IPS-NIHi7 (cell line): ENCODE data around the gene CALHM1.

Experiments
- DNase-seq: peaks from one replicate; pipeline ENCODE4 v3.0.0; 2012; ENCODE audit warnings: mixed read lengths; ENCODE audit errors: extremely low spot score

The CALHM1 gene

DNA sequence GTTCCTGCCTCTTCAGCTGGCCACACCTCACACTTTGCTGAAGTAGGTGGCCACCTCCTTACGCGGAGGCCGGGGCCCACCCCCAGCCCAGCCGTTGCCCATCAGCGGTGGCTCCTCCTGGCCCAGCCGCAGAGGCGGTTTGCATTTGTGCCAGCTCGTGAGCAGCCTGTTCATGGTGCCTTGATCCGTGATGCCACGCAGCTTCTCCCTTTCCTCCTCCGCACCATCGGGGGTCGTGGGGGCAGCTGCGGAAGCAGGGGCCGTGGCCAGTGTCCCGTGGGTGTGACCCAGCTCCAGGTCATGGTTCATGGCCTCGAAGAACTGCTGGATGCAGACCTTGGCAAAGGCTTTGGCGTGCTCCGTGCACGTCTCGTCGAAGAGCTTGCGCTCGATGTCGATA lies 3.5 kb downstream of the CALHM1 start:
- no peak for DNase-seq

GRCh38 chr10:103454026-103454425 lies 4.7 kb downstream of the CALHM1 start:
- no peak for DNase-seq

DNA sequence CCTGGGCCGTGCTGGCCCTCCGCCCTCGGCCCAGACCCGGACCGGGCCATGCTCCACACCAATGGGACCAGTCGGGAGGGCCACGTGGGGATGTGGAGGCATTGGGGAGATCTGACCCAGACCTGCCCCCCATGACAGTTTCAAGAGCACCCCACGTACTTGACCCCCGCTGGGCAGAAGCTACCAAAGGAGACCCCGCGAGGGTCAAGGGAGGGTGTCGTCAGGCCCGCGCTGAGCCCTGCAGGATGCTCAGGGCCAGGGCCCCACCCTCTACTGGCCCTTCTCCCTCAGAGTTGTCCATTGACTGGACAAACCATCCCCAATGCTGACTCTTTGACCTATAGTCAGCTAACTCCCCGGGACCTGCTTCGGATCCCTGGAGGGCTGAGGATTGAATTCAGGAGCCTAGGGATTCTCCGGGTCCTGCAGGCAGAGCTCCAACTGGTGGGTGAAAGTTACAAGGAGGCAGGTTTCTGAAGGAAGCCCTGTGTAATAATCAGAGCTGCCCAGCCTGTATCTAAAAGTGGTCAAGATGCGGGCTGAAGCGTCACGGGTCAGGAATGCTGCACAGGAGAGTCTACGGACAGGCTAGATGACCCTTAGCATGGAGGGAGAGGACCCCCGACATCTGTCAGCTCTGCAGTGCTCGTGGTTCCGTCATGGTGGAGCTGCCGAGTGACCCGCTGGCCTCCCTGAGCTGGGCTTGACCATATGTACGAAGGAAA lies 6.0 kb downstream of the CALHM1 start:
- DNase-seq, result no peak

DNA sequence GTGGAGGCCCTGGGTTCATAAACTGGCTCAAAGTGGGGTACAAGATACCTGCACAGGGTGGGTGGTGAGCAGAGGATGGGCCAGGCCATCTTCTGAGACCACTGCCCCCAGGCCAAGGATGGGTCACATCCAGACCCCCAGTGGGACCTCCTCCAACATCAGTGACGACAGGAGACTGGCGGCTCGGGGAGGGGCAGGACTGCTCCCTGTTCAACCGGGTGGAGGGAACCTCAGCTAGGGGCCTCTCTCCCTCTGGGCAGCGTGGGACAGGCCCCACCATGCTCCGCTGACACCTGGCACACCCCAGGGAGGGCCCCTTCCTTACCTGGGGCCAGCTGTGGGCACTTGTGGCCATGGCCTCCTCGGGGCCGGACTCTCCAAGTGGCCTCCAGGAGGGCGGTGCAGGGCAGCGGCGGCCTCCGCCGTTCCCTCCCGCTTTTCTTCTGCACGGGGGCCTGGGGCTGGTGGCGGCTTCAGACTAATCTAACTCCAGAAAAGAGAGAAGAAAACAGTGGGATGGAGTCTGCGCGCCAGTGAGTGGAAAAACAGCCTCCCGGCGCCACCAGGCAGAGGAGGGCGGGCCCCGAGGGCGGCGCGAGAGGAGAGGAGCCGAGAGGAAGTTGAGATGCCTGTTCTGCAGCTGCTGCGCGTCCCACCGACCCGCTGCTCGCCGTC lies 6.7 kb downstream of the CALHM1 start, which contains the start of gene CALHM2:
TSS of gene CALHM2 (minus strand) at position 540 of the 675 bp plus-strand sequence. CDS start 2,429 bp downstream, outside the sequence.
- peak; percentile 91 for DNase-seq

GRCh38 chr10:103451091-103451813 lies 7.4 kb downstream of the CALHM1 start:
- peak; percentile 72 for DNase-seq

- DNase-seq, result no peak
These were observed 8.5 kb downstream of the CALHM1 start for GRCh38 chr10:103450201-103450695.

DNA sequence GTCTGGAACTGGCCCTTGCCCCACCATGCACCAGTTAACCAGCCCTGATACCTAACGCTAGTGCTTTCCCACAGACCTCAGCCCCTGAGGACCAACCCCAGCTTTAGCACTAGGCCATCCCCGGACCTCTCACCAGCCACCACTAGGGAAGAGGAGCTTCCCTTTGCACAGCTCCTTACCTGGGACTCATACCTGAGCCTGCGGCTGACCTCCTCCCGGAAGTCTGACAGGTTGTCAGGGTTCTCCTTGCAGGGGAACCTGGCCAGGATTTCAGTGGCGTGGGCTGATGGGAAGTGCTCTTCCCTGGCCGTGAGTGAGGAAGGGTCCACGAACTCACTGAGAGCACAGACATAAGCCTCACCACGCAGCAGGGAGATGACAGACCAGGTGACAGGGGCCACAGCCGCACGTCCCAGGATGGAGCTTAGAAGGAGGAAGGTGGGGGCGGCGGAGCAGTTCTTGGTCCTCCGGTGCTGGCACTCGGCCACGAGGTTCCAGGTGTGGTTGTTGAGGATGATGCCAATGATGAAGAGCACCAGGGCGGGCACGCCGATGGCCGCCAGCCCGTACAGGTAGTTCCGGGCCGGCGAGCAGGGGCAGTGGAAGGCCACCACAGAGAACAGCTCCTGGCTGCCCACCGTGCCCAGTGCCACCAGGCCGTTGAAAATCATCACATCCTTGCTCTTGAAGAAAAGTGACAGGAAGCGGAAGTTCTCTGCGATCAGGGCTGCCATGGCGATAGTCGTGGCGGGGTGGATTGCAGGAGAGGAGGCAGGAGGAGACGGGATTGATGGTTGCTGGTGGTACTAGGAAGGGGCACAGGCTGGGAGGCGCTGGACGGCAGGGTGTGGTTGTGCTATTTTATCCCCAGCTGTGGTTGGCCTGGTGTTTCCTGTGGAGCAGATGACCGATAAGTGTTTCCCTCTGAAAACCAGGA lies 9.2 kb downstream of the CALHM1 start:
- no peak for DNase-seq

GRCh38 chr10:103448746-103449145 lies 10.0 kb downstream of the CALHM1 start:
- DNase-seq, result no peak

GRCh38 chr10:103447187-103447586 lies 11.5 kb downstream of the CALHM1 start:
- DNase-seq, result no peak

DNA sequence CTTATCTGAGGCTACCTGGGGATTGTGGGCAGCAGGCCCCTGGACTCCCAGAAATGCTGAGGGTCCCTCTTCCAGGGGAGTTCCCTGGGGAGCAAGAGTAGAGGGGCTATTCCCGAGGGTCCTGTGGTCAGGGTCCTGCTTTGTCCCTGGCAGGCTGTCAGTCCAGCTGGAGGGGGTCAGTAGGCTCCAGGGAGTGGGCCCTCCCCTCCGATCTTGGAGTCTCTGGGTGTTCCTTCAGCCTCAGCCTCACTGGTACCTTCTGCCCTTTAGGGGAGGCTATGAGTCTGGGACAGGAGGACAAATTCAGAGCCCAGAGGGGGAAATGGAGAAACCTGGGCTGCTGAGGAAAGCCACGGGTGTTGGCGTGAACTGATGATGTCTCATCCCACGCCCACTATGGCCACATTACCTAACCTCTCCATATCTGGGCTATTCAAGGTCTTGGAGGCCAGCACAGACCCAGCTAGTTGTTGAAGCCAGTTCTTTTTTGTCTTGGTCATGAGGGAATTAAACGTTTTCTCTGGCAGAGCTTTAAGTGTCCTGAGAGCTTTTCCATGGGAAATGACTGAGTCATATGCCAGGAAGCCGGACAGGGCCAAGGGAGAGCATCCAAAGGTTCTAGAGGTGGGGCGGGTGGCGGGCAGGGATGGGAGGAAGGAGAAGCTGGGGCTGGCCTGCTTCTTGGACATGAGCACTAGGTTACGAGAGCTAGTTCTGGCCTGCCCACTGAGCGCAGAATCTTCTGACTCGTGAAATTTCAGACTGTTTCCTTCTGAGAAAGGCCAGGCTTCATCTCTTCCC lies 12.7 kb downstream of the CALHM1 start:
- no peak for DNase-seq

DNA sequence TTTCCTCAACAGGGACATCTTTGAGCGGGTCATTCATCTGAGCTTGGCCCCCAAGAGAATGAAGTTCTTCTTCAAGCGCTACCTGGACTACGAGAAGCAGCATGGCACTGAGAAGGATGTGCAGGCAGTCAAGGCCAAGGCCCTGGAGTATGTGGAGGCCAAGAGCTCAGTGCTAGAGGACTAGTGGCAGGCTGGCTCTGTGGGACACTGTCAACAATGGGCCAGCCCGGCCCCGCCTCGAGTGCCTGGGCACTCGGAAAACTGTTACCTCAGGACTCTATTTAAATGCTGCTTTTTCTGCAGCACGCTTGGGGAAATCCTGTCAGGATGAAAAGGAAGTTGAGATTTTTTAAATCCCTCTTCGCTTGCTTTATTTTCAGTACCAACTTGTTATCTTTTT lies 13.3 kb downstream of the CALHM1 start:
- no peak for DNase-seq

- DNase-seq, result no peak
These were observed 14.2 kb downstream of the CALHM1 start for GRCh38 chr10:103444478-103444877.

DNA sequence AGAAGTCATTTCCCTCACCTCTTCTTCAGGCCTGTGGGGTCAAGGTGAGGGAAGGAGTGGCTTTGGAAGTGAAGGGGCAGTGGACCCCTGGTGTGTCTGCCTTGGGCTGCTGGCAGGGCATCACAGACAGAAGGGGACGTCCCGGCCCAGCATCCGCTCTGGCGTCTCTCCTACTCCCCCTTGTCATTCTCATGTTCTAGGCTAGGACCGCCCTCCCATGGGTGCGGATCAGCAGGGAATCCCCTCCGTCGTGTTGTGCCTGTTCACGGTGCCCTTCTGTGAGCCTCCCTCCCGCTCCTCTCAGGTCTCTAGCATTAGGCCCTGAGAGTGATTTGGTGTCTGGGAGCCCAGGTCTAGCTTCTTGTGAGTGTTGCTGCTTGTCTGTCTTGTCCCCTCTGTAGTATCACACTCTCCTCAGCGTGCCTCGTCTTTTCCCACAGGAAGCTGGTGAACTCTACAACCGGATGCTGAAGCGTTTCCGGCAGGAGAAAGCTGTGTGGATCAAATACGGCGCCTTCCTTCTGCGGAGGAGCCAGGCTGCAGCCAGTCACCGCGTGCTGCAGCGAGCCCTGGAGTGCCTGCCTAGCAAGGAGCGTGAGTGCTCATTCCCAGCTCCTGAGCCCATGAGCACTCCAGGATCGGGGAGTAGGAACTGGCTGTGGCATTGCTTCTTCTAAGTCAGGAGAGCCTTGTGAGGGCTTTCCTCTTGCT lies 15.1 kb downstream of the CALHM1 start:
- DNase-seq, result no peak

DNA sequence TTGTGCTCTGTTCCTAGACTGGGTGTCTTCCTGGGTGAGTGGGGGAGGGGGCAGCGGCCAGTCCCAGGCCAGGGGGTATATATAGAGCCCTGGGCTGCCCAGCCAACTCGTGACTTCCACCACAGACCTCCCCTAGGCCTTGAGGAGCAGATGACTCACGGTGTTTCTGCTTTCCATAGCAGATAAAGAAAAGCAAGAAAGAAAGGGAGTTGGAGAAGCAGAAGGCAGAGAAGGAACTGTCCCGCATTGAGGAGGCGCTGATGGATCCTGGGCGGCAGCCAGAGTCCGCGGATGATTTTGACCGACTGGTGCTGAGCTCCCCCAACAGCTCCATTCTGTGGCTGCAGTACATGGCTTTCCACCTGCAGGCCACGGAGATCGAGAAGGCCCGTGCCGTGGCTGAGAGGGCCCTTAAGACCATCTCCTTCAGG lies 16.7 kb downstream of the CALHM1 start:
- no peak for DNase-seq

DNA sequence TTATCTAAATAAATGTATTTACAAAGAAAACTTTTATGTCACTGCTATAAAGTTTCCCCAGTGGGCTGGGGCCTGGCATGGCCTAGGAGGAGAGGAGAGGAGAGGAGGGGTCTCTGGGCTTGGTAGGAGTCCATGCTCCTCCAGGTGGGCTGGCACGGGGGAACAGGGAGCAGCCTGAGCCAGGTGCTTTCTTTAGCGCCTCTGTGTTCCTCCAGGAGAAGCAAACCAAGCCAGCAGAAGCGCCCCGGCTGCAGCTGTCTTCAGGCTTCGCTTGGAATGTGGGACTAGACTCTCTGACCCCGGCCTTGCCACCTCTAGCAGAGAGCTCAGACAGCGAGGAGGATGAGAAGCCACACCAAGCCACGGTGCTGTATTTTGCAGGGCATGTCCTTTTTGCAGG lies 17.1 kb downstream of the CALHM1 start:
- DNase-seq, result no peak

DNA sequence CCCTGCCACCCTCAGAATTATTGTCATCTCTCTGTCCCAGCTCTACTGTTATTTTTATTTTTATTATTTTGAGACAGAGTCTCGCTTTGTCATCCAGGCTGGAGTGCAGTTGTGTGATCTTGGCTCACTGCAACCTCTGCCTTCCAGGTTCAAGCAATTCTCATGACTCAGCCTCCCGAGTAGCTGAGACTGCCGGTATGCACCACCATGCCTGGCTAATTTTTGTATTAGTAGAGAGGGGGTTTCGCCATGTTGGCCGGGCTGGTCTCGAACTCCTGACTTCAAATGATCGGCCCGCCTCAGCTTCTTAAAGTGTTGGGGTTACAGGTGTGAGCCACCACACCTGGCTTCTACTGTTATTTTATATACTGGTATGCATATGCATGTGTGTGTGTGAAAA lies 17.5 kb downstream of the CALHM1 start:
- no peak for DNase-seq

DNA sequence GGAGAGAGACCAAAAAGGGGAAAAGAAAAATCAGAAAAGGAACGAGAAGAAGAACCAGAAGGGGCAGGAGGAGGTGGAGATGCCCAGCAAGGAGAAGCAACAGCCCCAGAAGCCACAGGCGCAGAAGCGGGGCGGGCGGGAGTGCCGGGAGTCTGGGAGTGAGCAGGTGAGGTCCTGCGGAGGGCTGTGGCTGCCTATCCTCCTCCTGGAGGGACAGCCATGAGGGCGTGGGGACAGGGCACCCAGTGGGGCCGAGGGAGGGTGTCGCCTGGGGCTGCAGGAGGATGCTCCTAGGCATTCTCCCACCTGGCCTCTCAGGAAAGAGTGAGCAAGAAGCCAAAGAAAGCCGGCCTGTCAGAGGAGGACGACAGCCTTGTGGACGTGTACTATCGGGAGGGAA lies 18.3 kb downstream of the CALHM1 start:
- DNase-seq, result no peak

DNA sequence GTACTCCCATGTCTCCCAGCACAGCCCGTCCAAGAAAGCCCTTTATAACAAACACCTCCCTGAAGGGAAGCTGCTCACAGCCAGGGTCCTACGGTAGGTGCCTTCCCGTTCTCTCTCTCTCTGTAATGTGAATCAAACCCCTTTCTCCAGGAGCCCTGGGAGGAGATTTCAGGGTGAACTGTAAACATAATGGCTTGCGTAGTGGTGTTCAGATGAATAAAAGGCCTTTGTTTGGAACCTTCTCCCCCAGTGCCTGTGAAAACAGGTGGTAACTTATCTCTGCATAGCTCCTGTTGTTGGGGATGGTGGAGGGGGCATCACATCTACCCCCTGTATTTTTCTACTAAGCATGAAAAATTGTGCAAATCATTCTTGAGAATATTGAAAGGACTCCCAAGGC lies 18.9 kb downstream of the CALHM1 start:
- no peak for DNase-seq

DNA sequence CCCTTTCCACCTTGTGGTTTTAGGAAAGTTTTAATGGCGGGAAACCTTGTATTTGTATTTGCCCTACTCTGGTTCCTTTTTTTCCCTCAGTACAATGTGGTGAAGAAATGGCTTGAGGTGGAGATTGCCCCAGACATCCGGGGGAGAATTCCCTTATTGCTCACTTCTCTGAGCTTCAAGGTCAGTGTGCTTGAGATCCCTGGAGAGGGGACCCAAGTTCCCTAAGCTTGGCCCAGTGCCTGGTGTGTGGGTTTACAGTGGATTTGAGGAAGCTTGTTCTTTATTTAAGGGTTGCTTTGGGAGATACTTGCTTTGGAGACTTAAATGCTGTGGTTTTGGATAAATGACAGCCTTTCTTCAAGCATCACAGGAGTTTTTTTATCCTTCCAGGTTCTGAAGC lies 24.8 kb downstream of the CALHM1 start:
- DNase-seq, result no peak

DNA sequence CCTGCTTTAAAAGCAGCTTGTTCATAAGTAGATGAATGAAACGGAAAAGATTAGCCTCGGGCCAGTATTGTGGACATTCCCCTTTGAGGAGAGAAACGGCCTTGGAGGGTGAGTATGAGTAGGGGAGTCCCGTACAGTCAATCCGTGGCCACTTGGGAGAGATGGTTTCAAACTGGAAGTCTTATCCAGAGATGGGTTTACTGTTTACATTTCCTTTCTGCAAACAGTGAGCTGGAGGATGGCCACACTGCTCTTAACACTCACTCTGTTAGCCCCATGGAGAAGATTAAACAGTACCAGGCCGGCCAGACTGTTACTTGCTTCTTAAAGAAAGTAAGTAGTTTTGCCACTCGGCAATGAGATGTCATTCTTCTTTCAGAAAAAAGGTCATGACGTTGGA lies 26.8 kb downstream of the CALHM1 start:
- DNase-seq, result no peak
